HG03064 (cell line): ENCODE results near the gene CACNA1C.
"Not testable (repeated sequence)": the region's sequence is repeated elsewhere in the genome, so short reads cannot be mapped to it uniquely, and the experiment has no call there.

Experiments used
- ATAC-seq: cut with Tn5 transposase; IDR thresholded peaks from one replicate; pipeline ENCODE4 v1.9.1; 2021; ENCODE audit warnings: low read depth; ENCODE audit not compliant: unreplicated experiment

CACNA1C gene

GRCh38 chr12:2666846-2667245 lies 614.1 kb downstream of the CACNA1C start:
- no peak for ATAC-seq

GRCh38 chr12:2667716-2668440 lies 615.1 kb downstream of the CACNA1C start:
- no peak for ATAC-seq

GRCh38 chr12:2668816-2669215 lies 616.0 kb downstream of the CACNA1C start:
- ATAC-seq, result no peak

GRCh38 chr12:2669560-2669959 lies 616.8 kb downstream of the CACNA1C start:
- no peak for ATAC-seq

- no peak for ATAC-seq
These were observed 620.1 kb downstream of the CACNA1C start for GRCh38 chr12:2672863-2673262.

GRCh38 chr12:2673966-2674810 lies 621.4 kb downstream of the CACNA1C start:
- no peak for ATAC-seq

GRCh38 chr12:2675776-2676175 lies 623.0 kb downstream of the CACNA1C start:
- no peak for ATAC-seq

- no peak for ATAC-seq
These were observed 624.5 kb downstream of the CACNA1C start for GRCh38 chr12:2677142-2677880.

GRCh38 chr12:2678426-2678825 lies 625.6 kb downstream of the CACNA1C start:
- ATAC-seq, result no peak

- no peak for ATAC-seq
These were observed 626.5 kb downstream of the CACNA1C start for GRCh38 chr12:2679068-2679815.

- ATAC-seq, result no peak
These were observed 627.3 kb downstream of the CACNA1C start for GRCh38 chr12:2679816-2680675.

- no peak for ATAC-seq
These were observed 627.9 kb downstream of the CACNA1C start for GRCh38 chr12:2680676-2681039.

GRCh38 chr12:2681450-2682205 lies 628.8 kb downstream of the CACNA1C start:
- ATAC-seq, result no peak

GRCh38 chr12:2682296-2683251 lies 629.8 kb downstream of the CACNA1C start:
- no peak for ATAC-seq

- no peak for ATAC-seq
These were observed 630.7 kb downstream of the CACNA1C start for GRCh38 chr12:2683283-2684025.

- ATAC-seq, result not testable (repeated sequence)
These were observed 631.2 kb downstream of the CACNA1C start for GRCh38 chr12:2684026-2684325.

GRCh38 chr12:2685620-2686279 lies 633.0 kb downstream of the CACNA1C start:
- ATAC-seq, result not testable (repeated sequence)
